ENCODE results near the gene SPAM1.
A peak's percentile ranks its signal among the peaks of the same experiment; 100 is the strongest.
"Not testable (repeated sequence)": the region's sequence is repeated elsewhere in the genome, so short reads cannot be mapped to it uniquely, and the experiment has no call there.

SPAM1 gene

GRCh38 chr7:123924941-123925340 is at the start of gene SPAM1:
TSS of gene SPAM1 (plus strand) at chr7:123925241. CDS start at chr7:123953571, 28,330 bp downstream.
- no peak for DNase-seq (ENCODE audit: low read depth)

- no peak for DNase-seq (ENCODE audit: low read depth)
These were observed 48.3 kb upstream of the SPAM1 start for GRCh38 chr7:123876557-123877256.

GRCh38 chr7:123879628-123880027 is 45.4 kb upstream of the SPAM1 start:
- DNase-seq (ENCODE audit: low read depth), result no peak

GRCh38 chr7:123881300-123881699 is 43.7 kb upstream of the SPAM1 start:
- DNase-seq (ENCODE audit: low read depth), result no peak

- no peak for DNase-seq (ENCODE audit: low read depth)
These were observed 41.9 kb upstream of the SPAM1 start for GRCh38 chr7:123883154-123883553.

GRCh38 chr7:123888192-123888591 is 36.8 kb upstream of the SPAM1 start:
- DNase-seq (ENCODE audit: low read depth), result no peak

- not testable (repeated sequence) for DNase-seq (ENCODE audit: low read depth)
These were observed 30.3 kb upstream of the SPAM1 start for GRCh38 chr7:123894753-123895152.

GRCh38 chr7:123901101-123901500 is 23.9 kb upstream of the SPAM1 start:
- DNase-seq (ENCODE audit: low read depth), result no peak

- DNase-seq (ENCODE audit: low read depth), result no peak
These were observed 19.3 kb upstream of the SPAM1 start for GRCh38 chr7:123905714-123906113.

GRCh38 chr7:123916240-123916724 is 8.8 kb upstream of the SPAM1 start:
- DNase-seq (ENCODE audit: low read depth), result peak; percentile 1

GRCh38 chr7:123917878-123918277 is 7.2 kb upstream of the SPAM1 start:
- no peak for DNase-seq (ENCODE audit: low read depth)

GRCh38 chr7:123918309-123918708 is 6.7 kb upstream of the SPAM1 start:
- no peak for DNase-seq (ENCODE audit: low read depth)

GRCh38 chr7:123923599-123923998 is 1.4 kb upstream of the SPAM1 start:
- DNase-seq (ENCODE audit: low read depth), result no peak

GRCh38 chr7:123929107-123929506 is 4.1 kb downstream of the SPAM1 start:
- DNase-seq (ENCODE audit: low read depth), result no peak

- DNase-seq (ENCODE audit: low read depth), result no peak
These were observed 4.6 kb downstream of the SPAM1 start for GRCh38 chr7:123929655-123930054.

GRCh38 chr7:123935436-123936381 is 10.7 kb downstream of the SPAM1 start:
- no peak for DNase-seq (ENCODE audit: low read depth)

- DNase-seq (ENCODE audit: low read depth), result no peak
These were observed 11.3 kb downstream of the SPAM1 start for GRCh38 chr7:123936388-123936787.

- no peak for DNase-seq (ENCODE audit: low read depth)
These were observed 14.7 kb downstream of the SPAM1 start for GRCh38 chr7:123939784-123940183.

GRCh38 chr7:123941391-123942180 is 16.5 kb downstream of the SPAM1 start:
- DNase-seq (ENCODE audit: low read depth), result no peak

- no peak for DNase-seq (ENCODE audit: low read depth)
These were observed 19.4 kb downstream of the SPAM1 start for GRCh38 chr7:123944395-123944794.

GRCh38 chr7:123945938-123946337 is 20.9 kb downstream of the SPAM1 start:
- no peak for DNase-seq (ENCODE audit: low read depth)

GRCh38 chr7:123948136-123948535 is 23.1 kb downstream of the SPAM1 start:
- DNase-seq (ENCODE audit: low read depth), result no peak
